Activated CD8-positive, alpha-beta T cell treated with anti-CD3 and anti-CD28 coated beads, Interleukin-2, amount 10 ng/mL, durations not matched to agents 7 days and 5 days (primary cell): ENCODE data around the gene DLGAP5. TPM values are rescaled to one million over a fixed set of nuclear protein-coding genes. Genes with fewer than 3 reads are reported as not detected.
A peak's percentile ranks its signal among the peaks of the same experiment; 100 is the strongest.

Source experiments
- ATAC-seq: fragments of 150-1000 bp; cut with Tn5 transposase; one replicate; pipeline ENCODE4 v1.10.0; 2021; ENCODE audit warnings: moderate library complexity
- CTCF ChIA-PET: fragments of 350-600 bp; sonication (Branson Sonifier 250); formaldehyde crosslinking; loops from one replicate; lab custom pipeline; 2021; ENCODE audit warnings: antibody characterized with exemption; lab: Charles Lee
- POLR2A ChIA-PET: fragments of 350-600 bp; sonication (Branson Sonifier 250); formaldehyde crosslinking; loops from one replicate; lab custom pipeline; 2021; ENCODE audit warnings: antibody characterized with exemption; lab: Charles Lee
- DNase-seq: peaks from one replicate; pipeline ENCODE4 v3.0.0-alpha.2; 2020
- H3K27ac Mint-ChIP-seq: one replicate; pipeline ENCODE4 v1.8.0; 2021; ENCODE audit warnings: mild to moderate bottlenecking, mixed read lengths
- H3K27me3 Mint-ChIP-seq: one replicate; pipeline ENCODE4 v1.8.0; 2021; ENCODE audit warnings: low read depth, mixed read lengths
- H3K36me3 Mint-ChIP-seq: one replicate; pipeline ENCODE4 v1.8.0; 2021; ENCODE audit warnings: low read depth, mixed read lengths
- H3K4me1 Mint-ChIP-seq: one replicate; pipeline ENCODE4 v1.8.0; 2021; ENCODE audit warnings: low read depth, mixed read lengths
- H3K4me3 Mint-ChIP-seq: one replicate; pipeline ENCODE4 v1.8.0; 2021; ENCODE audit warnings: mild to moderate bottlenecking, mixed read lengths
- H3K9me3 Mint-ChIP-seq: one replicate; pipeline ENCODE4 v1.8.0; 2022; ENCODE audit warnings: mixed read lengths; ENCODE audit not compliant: insufficient read depth
- total RNA-seq, 2 experiments: library from RNA; stranded (reverse); gene quantifications; one replicate each; pipeline ENCODE4 v1.2.3, GENCODE V29; 2021

Gene DLGAP5
- total RNA-seq, 2 experiments from 2014 or later, result 110 to 112 TPM

GRCh38 chr14:55212634-55213033 is 21.2 kb upstream of the DLGAP5 start:
- ChIA-PET POLR2A (interaction anchor here (0.7 to 1.2 kb wide), 2 partner anchors 185 to 653 kb away, joined by 3 read pairs; partner anchors contain the start of gene SOCS4), CTCF (interaction anchor here (0.5 to 2.8 kb wide), 17 partner anchors 10 to 1264 kb away, joined by 3 to 34 read pairs (median 5); no protein-coding TSS in a partner anchor)
- DNase-seq (no peak), ATAC-seq (no peak)
- Mint-ChIP-seq H3K36me3 (no peaks in the 10 kb centered on the region), H3K4me3 (no peak overlapping the region), H3K27ac (no peak overlapping the region), H3K9me3 (no peaks in the 10 kb centered on the region), H3K27me3 (peaks cover 4% of the 10 kb centered on the region), H3K4me1 (peaks cover 3% of the 10 kb centered on the region)

GRCh38 chr14:55207832-55208231 is 16.4 kb upstream of the DLGAP5 start:
- no peaks in the 10 kb centered on the region for H3K36me3 Mint-ChIP-seq
- DNase-seq (no peak), ATAC-seq (no peak)
- H3K4me1 Mint-ChIP-seq, result no peaks in the 10 kb centered on the region
- H3K27ac Mint-ChIP-seq, result no peak overlapping the region
- no peaks in the 10 kb centered on the region for H3K9me3 Mint-ChIP-seq
- ChIA-PET POLR2A (no interaction called here), CTCF (interaction anchor here (1.1 to 1.5 kb wide), 2 partner anchors 9 to 146 kb away, joined by 3 read pairs; no protein-coding TSS in a partner anchor)
- H3K4me3 Mint-ChIP-seq, result no peak overlapping the region
- H3K27me3 Mint-ChIP-seq, result peaks cover 13% of the 10 kb centered on the region

GRCh38 chr14:55206175-55206693 is 14.8 kb upstream of the DLGAP5 start:
- Mint-ChIP-seq H3K4me1 (no peaks in the 10 kb centered on the region), H3K27ac (no peak overlapping the region), H3K36me3 (no peaks in the 10 kb centered on the region), H3K4me3 (no peak overlapping the region), H3K27me3 (peaks cover 16% of the 10 kb centered on the region), H3K9me3 (no peaks in the 10 kb centered on the region)
- no peak for ATAC-seq
- ChIA-PET POLR2A (no interaction called here), CTCF (interaction anchor here (0.7 kb wide), 1 partner anchor 148 kb away, joined by 3 read pairs; no protein-coding TSS in a partner anchor)
- no peak for DNase-seq

DNA sequence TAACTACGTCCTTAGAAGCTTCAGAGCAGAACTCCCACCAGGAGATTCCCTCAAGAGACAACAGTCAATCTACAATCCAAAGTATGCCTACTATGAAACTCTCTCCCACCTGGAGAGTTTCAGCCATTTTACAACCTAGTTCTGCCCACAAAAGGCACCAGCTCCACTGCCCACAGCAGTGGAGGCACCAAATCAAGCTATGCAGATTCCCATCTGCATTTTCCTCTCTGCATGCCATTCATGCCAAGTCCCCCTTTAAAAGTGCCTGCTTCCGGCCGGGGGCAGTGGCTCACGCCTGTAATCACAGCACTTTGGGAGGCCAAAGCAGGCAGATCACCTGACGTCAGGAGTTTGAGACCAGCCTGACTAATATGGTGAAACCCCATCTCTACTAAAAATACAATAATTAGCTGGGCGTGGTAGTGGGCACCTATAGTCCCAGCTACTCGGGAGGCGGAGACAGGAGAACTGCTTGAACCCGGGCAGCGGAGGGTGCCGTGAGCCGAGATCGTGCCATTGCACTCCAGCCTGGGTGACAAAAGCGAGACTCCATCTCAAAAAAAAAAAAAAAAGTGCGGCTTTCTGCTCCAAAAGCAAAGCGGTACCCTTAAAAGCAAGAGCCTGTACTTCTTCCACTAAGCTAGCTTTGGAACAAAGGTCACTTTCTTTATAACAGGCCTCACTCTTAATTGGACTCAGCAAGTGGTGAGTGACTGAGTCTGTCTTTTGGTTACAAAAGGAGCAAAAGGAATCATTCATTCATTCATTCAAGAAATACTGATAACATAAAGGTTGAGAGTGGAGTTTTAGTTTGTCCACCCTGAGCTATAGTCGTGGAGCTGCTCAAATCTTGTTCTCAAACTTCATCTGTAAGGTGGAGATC is 10.1 kb upstream of the DLGAP5 start:
- Mint-ChIP-seq H3K27ac (no peak overlapping the region), H3K9me3 (no peaks in the 10 kb centered on the region), H3K27me3 (peaks cover 12% of the 10 kb centered on the region), H3K4me3 (no peak overlapping the region), H3K36me3 (no peaks in the 10 kb centered on the region), H3K4me1 (no peaks in the 10 kb centered on the region)
- POLR2A ChIA-PET, result no interaction called here
- ATAC-seq, result no peak
- no peak for DNase-seq
- CTCF ChIA-PET, result interaction anchor here (1.0 to 3.0 kb wide), 3 partner anchors 10 to 153 kb away, joined by 3 to 16 read pairs (median 4); partner anchors contain the start of gene DLGAP5

DNA sequence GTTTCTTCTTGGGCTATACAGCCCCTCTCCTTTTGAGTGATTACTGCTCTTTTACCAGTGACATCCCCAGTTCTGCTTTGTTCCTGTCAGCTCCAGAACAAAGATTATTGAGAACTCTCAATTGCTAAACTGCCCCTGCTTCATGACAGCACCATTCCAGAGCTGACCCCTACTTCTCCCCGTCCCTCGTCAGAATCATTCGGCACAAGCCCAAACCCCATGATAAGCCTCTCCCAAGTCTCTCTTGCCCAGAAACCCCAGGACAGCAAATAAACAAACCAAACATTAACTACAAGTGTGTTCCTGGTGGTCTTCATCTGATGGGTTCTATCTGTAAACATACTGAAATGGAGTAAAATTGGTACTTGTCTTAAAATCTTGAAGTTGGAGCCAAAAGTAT is 9.3 kb upstream of the DLGAP5 start:
- Mint-ChIP-seq H3K4me1 (no peaks in the 10 kb centered on the region), H3K27ac (no peak overlapping the region), H3K9me3 (no peaks in the 10 kb centered on the region), H3K4me3 (no peak overlapping the region), H3K36me3 (no peaks in the 10 kb centered on the region), H3K27me3 (peaks cover 14% of the 10 kb centered on the region)
- ChIA-PET POLR2A (no interaction called here), CTCF (no interaction called here)
- no peak for ATAC-seq
- no peak for DNase-seq

GRCh38 chr14:55198749-55199148 is 7.4 kb upstream of the DLGAP5 start:
- ATAC-seq (no peak), DNase-seq (no peak)
- Mint-ChIP-seq H3K4me1 (no peaks in the 10 kb centered on the region), H3K27me3 (peaks cover 15% of the 10 kb centered on the region), H3K36me3 (no peaks in the 10 kb centered on the region), H3K9me3 (no peaks in the 10 kb centered on the region), H3K4me3 (no peak overlapping the region), H3K27ac (no peak overlapping the region)
- POLR2A ChIA-PET, result no interaction called here
- CTCF ChIA-PET, result interaction anchor here (0.9 to 1.4 kb wide), 2 partner anchors 9 to 14 kb away, joined by 3 read pairs; no protein-coding TSS in a partner anchor

- POLR2A ChIA-PET, result interaction anchor here (0.8 kb wide), 1 partner anchor 220 kb away, joined by 3 read pairs; no protein-coding TSS in a partner anchor
These were observed 3.4 kb upstream of the DLGAP5 start for GRCh38 chr14:55194656-55195355.

GRCh38 chr14:55192054-55192621 is 753 bp upstream of the DLGAP5 start:
- peak overlapping the region; percentile 97 for H3K27ac Mint-ChIP-seq
- CTCF ChIA-PET, result interaction anchor here (1.4 to 2.0 kb wide), 4 partner anchors 10 to 237 kb away, joined by 3 to 9 read pairs (median 4); no protein-coding TSS in a partner anchor

More at GRCh38 chr14:55194656-55195355, 3.4 kb upstream of the DLGAP5 start:
- Mint-ChIP-seq H3K27me3 (peaks cover 8% of the 10 kb centered on the region), H3K4me3 (no peak overlapping the region), H3K27ac (no peak overlapping the region), H3K36me3 (peaks cover 8% of the 10 kb centered on the region), H3K4me1 (peaks cover 13% of the 10 kb centered on the region), H3K9me3 (no peaks in the 10 kb centered on the region)
- ATAC-seq, result no peak
- CTCF ChIA-PET, result interaction anchor here (0.7 to 1.6 kb wide), 4 partner anchors 10 to 105 kb away, joined by 3 to 6 read pairs (median 4); no protein-coding TSS in a partner anchor
- no peak for DNase-seq

DNA sequence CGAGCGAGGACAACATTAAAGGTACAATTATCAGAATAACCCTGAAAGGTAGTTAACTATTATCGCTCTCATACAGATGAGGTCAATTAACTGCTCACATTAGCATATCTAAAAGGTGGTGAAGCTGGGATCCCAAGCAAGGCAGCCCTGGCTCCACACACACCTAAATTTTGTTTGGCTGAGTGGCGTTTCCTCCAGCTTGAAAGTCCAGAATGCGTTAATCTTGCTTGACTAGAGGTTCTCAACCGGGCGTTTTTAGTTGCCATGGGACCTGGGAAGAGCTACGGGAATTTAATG is 531 bp downstream of the DLGAP5 start:
- H3K4me1 Mint-ChIP-seq, result peaks cover 39% of the 10 kb centered on the region
- no peak for ATAC-seq
- no peaks in the 10 kb centered on the region for H3K9me3 Mint-ChIP-seq
- no peak for DNase-seq
- CTCF ChIA-PET, result interaction anchor here (0.6 to 2.0 kb wide), 8 partner anchors 11 to 238 kb away, joined by 3 to 9 read pairs (median 4); partner anchors contain the start of gene MAPK1IP1L
- H3K4me3 Mint-ChIP-seq, result peak overlapping the region; percentile 98
- POLR2A ChIA-PET, result interaction anchor here (0.6 to 2.4 kb wide), 10 partner anchors 89 to 224 kb away, joined by 3 to 15 read pairs (median 6); partner anchors contain the start of genes MAPK1IP1L, SOCS4 and WDHD1
- H3K27me3 Mint-ChIP-seq, result peaks cover 3% of the 10 kb centered on the region
- peak overlapping the region; percentile 97 for H3K27ac Mint-ChIP-seq
- peaks cover 38% of the 10 kb centered on the region for H3K36me3 Mint-ChIP-seq

More at GRCh38 chr14:55192054-55192621, 753 bp upstream of the DLGAP5 start:
- H3K4me1 Mint-ChIP-seq, result peaks cover 32% of the 10 kb centered on the region
- ATAC-seq (no peak), DNase-seq (no peak)
- no peaks in the 10 kb centered on the region for H3K9me3 Mint-ChIP-seq
- POLR2A ChIA-PET, result interaction anchor here (0.7 to 2.4 kb wide), 6 partner anchors 19 to 182 kb away, joined by 5 to 15 read pairs (median 9); partner anchors contain the start of genes MAPK1IP1L, SOCS4 and WDHD1
- peaks cover 4% of the 10 kb centered on the region for H3K27me3 Mint-ChIP-seq
- peak overlapping the region; percentile 98 for H3K4me3 Mint-ChIP-seq
- H3K36me3 Mint-ChIP-seq, result peaks cover 28% of the 10 kb centered on the region

- ChIA-PET POLR2A (no interaction called here), CTCF (interaction anchor here (0.7 kb wide), 1 partner anchor 29 kb away, joined by 3 read pairs; no protein-coding TSS in a partner anchor)
- Mint-ChIP-seq H3K4me3 (peak overlapping the region; percentile 98), H3K9me3 (no peaks in the 10 kb centered on the region), H3K27ac (no peak overlapping the region), H3K36me3 (peaks cover 48% of the 10 kb centered on the region), H3K27me3 (no peaks in the 10 kb centered on the region), H3K4me1 (peaks cover 39% of the 10 kb centered on the region)
- DNase-seq (no peak), ATAC-seq (no peak)
These were observed 2.6 kb downstream of the DLGAP5 start for GRCh38 chr14:55188686-55189295.
